Colonic mucosa (tissue), 4 donors: ENCODE results near the gene MUCL3. TPM values are rescaled to one million over a fixed set of nuclear protein-coding genes. Genes with fewer than 3 reads are reported as not detected.
A peak's percentile ranks its signal among the peaks of the same experiment; 100 is the strongest.
"Not testable (repeated sequence)": the region's sequence is repeated elsewhere in the genome, so short reads cannot be mapped to it uniquely, and the experiment has no call there.

Source experiments
- DNase-seq: peaks from one replicate; pipeline ENCODE4 v3.0.0-alpha.2; 2020
- H3K27ac ChIP-seq: fragments of 200-600 bp; one replicate; pipeline ENCODE4 v1.8.0; 2021
- H3K27me3 ChIP-seq: fragments of 200-600 bp; one replicate; pipeline ENCODE4 v1.8.0; 2021
- H3K36me3 ChIP-seq: fragments of 200-600 bp; one replicate; pipeline ENCODE4 v1.8.0; 2021
- H3K4me1 ChIP-seq: fragments of 200-600 bp; one replicate; pipeline ENCODE4 v1.8.0; 2021; ENCODE audit warnings: mild to moderate bottlenecking
- H3K4me3 ChIP-seq: fragments of 200-600 bp; one replicate; pipeline ENCODE4 v1.8.0; 2021
- H3K9ac ChIP-seq, 2 donors: one replicate each; pipeline ENCODE4 v1.7.0; 2013; ENCODE audit warnings: control low read depth in 2 of 2, low read depth in 2 of 2, low read length in 2 of 2
- H3K9me3 ChIP-seq: fragments of 200-600 bp; one replicate; pipeline ENCODE4 v1.8.0; 2021
- intact Hi-C: fragments of 100-400 bp; cut with DNase I; formaldehyde crosslinking; loops from one replicate; pipeline ENCODE4 v1.14.1; 2022
- total RNA-seq, 2 donors: library from RNA; stranded (reverse); fragmentation: NEBNext Ultra II Directional in 1 of 2; extraction: Animal tissue kit (Norgen Biotek cat#: 25700) in 1 of 2; gene quantifications; one replicate each; pipeline ENCODE4 v1.2.1, GENCODE V29; 2021
- TF ChIP-seq, protein P1 (sequence below): fragments of 200-600 bp; IDR thresholded peaks from one replicate; pipeline ENCODE4 v1.8.0; 2022; ENCODE audit warnings: antibody characterized with exemption, mild to moderate bottlenecking
- donor health status: healthy.
- donor health status: DM: no; HTN: no; CAD: no.
- donor health status: DM: no; HTN: no; CAD: no.

Gene MUCL3
- total RNA-seq, 2 donors from 2014 or later, result 0.30 TPM; not detected in 1

DNA sequence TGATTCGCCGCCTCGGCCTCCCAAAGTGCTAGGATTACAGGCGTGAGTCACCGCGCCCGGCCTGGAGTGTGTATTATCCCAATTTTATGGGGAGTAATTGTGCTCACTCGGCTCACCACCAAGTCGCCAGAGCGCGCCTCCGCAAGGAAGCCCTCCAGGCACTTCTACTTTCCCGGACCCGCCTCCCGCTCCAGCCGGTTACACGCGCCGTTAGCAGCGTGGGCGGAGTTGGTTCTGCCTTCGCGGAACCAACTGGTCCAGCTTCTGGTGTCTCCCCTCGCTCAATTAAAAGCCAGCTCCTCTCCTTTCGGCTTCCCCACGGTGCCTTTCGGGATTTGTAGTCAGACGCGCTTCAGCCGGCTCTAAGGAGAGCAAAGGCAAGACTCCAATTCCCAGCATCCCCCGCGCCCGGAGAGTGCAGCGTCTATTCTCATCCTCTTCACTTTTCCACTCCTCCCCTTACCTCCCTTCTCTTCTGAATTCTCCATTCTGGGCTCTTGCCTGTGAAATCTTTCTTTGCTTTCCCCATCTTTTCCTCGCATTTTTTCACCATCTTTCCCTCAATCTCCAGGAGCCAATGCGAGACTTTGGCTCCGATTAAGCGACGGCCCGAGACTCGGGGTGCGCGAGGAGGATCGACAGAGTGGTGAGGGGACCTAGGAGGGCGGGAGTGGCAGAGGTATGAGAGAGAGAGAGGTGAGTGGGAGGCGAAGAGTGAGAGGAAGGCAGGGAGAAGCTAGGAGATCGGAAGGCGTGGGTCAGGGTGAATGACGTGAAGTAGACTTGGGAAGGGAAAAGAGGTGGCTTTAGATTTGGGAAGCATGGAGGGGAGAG, 32.8 kb upstream of the MUCL3 start, which contains the start of gene GTF2H4:
Gene GTF2H4, plus strand, starts transcription at position 450 of the 834 bp plus-strand sequence.
- TF ChIP-seq, protein P1, sequence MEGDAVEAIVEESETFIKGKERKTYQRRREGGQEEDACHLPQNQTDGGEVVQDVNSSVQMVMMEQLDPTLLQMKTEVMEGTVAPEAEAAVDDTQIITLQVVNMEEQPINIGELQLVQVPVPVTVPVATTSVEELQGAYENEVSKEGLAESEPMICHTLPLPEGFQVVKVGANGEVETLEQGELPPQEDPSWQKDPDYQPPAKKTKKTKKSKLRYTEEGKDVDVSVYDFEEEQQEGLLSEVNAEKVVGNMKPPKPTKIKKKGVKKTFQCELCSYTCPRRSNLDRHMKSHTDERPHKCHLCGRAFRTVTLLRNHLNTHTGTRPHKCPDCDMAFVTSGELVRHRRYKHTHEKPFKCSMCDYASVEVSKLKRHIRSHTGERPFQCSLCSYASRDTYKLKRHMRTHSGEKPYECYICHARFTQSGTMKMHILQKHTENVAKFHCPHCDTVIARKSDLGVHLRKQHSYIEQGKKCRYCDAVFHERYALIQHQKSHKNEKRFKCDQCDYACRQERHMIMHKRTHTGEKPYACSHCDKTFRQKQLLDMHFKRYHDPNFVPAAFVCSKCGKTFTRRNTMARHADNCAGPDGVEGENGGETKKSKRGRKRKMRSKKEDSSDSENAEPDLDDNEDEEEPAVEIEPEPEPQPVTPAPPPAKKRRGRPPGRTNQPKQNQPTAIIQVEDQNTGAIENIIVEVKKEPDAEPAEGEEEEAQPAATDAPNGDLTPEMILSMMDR, result no peak
- Histone ChIP-seq H3K4me3 (peak within 1 kb of the TSS; percentile 85), H3K4me1 (peaks cover 3% of the 10 kb centered on the region), H3K27ac (peak within 1 kb of the TSS; percentile 37), H3K9me3 (no peaks in the 10 kb centered on the region), H3K36me3 (no peaks in the 10 kb centered on the region), H3K27me3 (no peaks in the 10 kb centered on the region), H3K9ac (peak within 1 kb of the TSS; percentile 71 to 91)
- peak; percentile 98 for DNase-seq
- intact Hi-C loops, result no loop called here

DNA sequence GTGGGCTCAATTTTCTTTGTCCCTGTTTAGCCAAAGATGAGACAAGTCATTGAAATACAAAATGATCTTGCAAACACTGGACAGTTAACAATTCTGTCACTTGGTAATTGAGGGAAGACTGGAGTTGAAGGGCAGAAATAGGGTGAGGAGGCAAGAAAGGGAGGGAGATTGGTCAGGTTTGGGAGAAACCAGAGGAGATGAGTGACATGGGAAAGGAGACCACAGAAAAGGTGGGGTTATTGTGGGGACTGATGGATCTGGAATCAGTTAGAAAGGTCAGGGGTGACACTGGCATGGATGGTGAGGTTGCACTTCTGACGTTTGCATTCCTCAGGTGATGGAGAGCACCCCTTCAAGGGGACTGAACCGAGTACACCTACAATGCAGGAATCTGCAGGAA, 32.1 kb upstream of the MUCL3 start:
- no peak for DNase-seq
- Histone ChIP-seq H3K9ac (peak overlapping the region; percentile 71 to 91), H3K4me1 (peaks cover 3% of the 10 kb centered on the region), H3K27me3 (no peaks in the 10 kb centered on the region), H3K4me3 (peak overlapping the region; percentile 85), H3K27ac (no peak overlapping the region), H3K9me3 (no peaks in the 10 kb centered on the region), H3K36me3 (no peaks in the 10 kb centered on the region)
- TF ChIP-seq, protein P1, result no peak
- intact Hi-C loops, result no loop called here

- DNase-seq, H3K27me3 ChIP-seq, H3K4me1 ChIP-seq, H3K9ac ChIP-seq, H3K4me3 ChIP-seq, H3K27ac ChIP-seq, H3K36me3 ChIP-seq, intact Hi-C loops, H3K9me3 ChIP-seq: not testable (repeated sequence)
Measured at GRCh38 chr6:30910473-30910872, 30.3 kb upstream of the MUCL3 start.

DNA sequence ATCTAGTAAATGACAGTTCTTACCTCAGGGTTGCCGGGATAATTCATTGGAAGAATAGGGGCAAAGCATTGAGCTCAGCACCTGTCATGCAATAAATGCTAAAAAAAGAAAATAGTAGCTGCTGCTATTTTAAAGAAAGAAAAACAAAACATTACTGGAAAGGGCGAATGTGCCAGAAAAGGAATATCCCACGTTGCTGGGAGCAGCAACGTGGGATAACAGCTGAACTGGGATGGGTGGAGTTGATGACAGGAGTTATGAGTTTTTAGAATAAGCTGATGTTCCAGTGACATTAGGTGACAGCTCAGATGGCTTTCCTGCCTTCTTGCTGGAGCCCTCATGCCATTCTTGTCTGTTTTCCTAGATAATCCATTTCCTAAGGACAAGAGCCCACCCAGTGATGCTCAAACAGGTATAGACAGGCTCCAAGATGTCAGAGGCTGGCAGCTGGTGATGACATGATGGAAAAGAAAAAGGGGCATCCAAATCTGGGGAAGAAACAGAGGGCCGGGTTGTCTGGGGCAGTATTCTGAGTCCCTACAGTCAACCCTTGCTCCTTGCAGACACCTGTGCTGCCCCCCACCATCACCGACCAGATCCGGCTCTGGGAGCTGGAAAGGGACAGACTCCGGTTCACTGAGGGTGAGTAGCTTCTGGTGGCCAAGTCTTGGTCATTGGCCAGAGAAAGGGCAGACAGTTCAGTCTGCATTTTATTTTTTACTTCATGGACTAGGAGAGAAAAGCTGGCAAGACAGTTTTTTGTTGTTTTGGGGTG, 27.8 kb upstream of the MUCL3 start:
- no peak for DNase-seq
- Histone ChIP-seq H3K9me3 (no peaks in the 10 kb centered on the region), H3K4me3 (no peak overlapping the region), H3K9ac (peak overlapping the region in 1 of 2 donors; percentile 70), H3K27ac (peak overlapping the region; percentile 80), H3K27me3 (no peaks in the 10 kb centered on the region), H3K4me1 (peaks cover 6% of the 10 kb centered on the region), H3K36me3 (no peaks in the 10 kb centered on the region)
- TF ChIP-seq, protein P1, result no peak
- intact Hi-C loops, result no loop called here

DNA sequence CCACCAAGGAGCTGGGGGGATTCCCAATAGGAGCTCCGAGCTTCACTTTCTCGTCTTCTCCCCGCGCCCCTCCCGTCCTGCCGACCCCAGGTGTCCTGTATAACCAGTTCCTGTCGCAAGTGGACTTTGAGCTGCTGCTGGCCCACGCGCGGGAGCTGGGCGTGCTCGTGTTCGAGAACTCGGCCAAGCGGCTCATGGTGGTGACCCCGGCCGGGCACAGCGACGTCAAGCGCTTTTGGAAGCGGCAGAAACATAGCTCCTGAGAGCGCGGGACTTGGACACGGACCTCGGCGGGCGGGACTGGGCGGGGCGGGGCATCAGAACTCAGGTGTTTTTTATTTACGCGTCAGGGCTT, 27.1 kb upstream of the MUCL3 start:
- Histone ChIP-seq H3K27ac (peak overlapping the region; percentile 80), H3K4me3 (peak overlapping the region; percentile 55), H3K4me1 (peaks cover 4% of the 10 kb centered on the region), H3K9me3 (no peaks in the 10 kb centered on the region), H3K9ac (peak overlapping the region; percentile 32 to 70), H3K27me3 (no peaks in the 10 kb centered on the region), H3K36me3 (no peaks in the 10 kb centered on the region)
- intact Hi-C loops, result no loop called here
- TF ChIP-seq, protein P1, result no peak
- DNase-seq, result no peak
